NCI-H1092 treated with DMSO at 0.1 percent for 48 hours (cell line): ENCODE data around the gene MTMR6.
"Not testable (repeated sequence)": the region's sequence is repeated elsewhere in the genome, so short reads cannot be mapped to it uniquely, and the experiment has no call there.

Experiments used
- DNase-seq: peaks from one replicate; lab custom pipeline; 2025; lab: John Stamatoyannopoulos, UW

Gene MTMR6

GRCh38 chr13:25286969-25287961 is at the start of gene MTMR6:
MTMR6 (minus strand) TSS chr13:25287488; CDS start chr13:25287247, 241 bp downstream.
- peak; percentile 95 for DNase-seq

- DNase-seq: no peak
Measured at GRCh38 chr13:25335856-25336255, 48.6 kb upstream of the MTMR6 start.

GRCh38 chr13:25330541-25330940 is 43.3 kb upstream of the MTMR6 start:
- no peak for DNase-seq

- no peak for DNase-seq
Measured at GRCh38 chr13:25329706-25330105, 42.4 kb upstream of the MTMR6 start.

- DNase-seq: no peak
Measured at GRCh38 chr13:25324100-25324499, 36.8 kb upstream of the MTMR6 start.

- no peak for DNase-seq
Measured at GRCh38 chr13:25319771-25320170, 32.5 kb upstream of the MTMR6 start.

- not testable (repeated sequence) for DNase-seq
Measured at GRCh38 chr13:25318946-25319345, 31.7 kb upstream of the MTMR6 start.

- DNase-seq: no peak
Measured at GRCh38 chr13:25310891-25311290, 23.6 kb upstream of the MTMR6 start.

- DNase-seq: no peak
Measured at GRCh38 chr13:25306671-25307464, 19.6 kb upstream of the MTMR6 start.

GRCh38 chr13:25302121-25302520 is 14.8 kb upstream of the MTMR6 start:
- DNase-seq: no peak

GRCh38 chr13:25301347-25302113 is 14.2 kb upstream of the MTMR6 start, which contains the start of gene NUP58:
NUP58 (plus strand) TSS chr13:25301625; CDS start chr13:25301774, 149 bp downstream.
- peak; percentile 95 for DNase-seq

GRCh38 chr13:25300861-25301346 is 13.6 kb upstream of the MTMR6 start:
- DNase-seq: no peak

- DNase-seq: no peak
Measured at GRCh38 chr13:25295701-25296100, 8.4 kb upstream of the MTMR6 start.

GRCh38 chr13:25295228-25295627 is 7.9 kb upstream of the MTMR6 start:
- DNase-seq: no peak

GRCh38 chr13:25292301-25292700 is 5.0 kb upstream of the MTMR6 start:
- DNase-seq: peak; percentile 12

GRCh38 chr13:25291691-25292090 is 4.4 kb upstream of the MTMR6 start:
- DNase-seq: no peak

GRCh38 chr13:25288966-25289365 is 1.7 kb upstream of the MTMR6 start:
- DNase-seq: no peak

GRCh38 chr13:25286308-25286968 is 850 bp downstream of the MTMR6 start:
- peak; percentile 43 for DNase-seq

GRCh38 chr13:25281935-25282332 is 5.4 kb downstream of the MTMR6 start:
- DNase-seq: no peak

GRCh38 chr13:25281193-25281934 is 5.9 kb downstream of the MTMR6 start:
- DNase-seq: no peak
